Stimulated activated CD8-positive, alpha-beta memory T cell treated with anti-CD3 and anti-CD28 coated beads, Interleukin-15, amount 100 ng/mL, for 1 hour (primary cell): ENCODE data around the gene KLK2.

Experiments
- DNase-seq: peaks from one replicate; pipeline ENCODE4 v3.0.0-alpha.2; 2020; ENCODE audit warnings: low read depth

Gene KLK2

DNA sequence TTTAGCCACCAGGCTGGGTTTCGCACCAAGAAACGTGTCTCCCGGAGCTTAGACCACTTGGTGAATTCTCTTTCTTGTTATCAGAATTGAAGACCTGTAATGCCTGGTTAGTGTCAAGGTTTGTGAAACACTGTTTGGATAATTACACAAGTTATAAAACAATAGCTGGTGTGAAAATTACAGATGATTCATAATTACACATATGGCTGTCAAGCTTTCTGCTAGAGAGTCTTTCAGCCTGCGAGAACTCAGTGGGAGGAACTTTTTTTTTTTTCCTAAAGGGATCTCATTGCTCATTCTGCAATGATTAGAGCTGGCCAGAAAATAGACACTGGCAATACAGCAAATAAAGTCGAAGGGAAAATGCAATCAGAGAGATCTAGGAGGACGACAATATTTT lies 51.3 kb downstream of the KLK2 start:
- no peak for DNase-seq

- no peak for DNase-seq
These were observed 52.5 kb downstream of the KLK2 start for GRCh38 chr19:50925734-50926133.

GRCh38 chr19:50926144-50926543 lies 52.9 kb downstream of the KLK2 start:
- DNase-seq: no peak

DNA sequence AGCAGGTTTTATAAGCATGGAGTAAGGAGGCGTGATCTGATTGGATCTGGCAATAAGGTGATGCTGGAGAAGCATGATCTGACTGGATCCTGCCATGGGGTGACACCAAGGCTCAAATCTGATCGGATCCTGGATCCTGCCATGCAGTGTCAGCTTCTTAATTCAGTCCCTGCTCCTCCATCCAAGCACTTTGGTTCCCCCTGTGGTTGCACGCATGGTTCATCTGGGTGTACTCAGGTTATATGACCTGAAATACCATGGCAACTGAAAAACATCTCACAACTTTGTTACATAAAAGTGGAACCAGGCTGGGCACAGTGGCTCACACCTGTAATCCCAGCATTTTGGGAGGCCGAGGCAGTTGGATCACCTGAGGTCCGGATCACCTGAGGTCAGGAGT lies 55.6 kb downstream of the KLK2 start:
- no peak for DNase-seq
